ENCODE measurements around the gene CCND1.
A peak's percentile ranks its signal among the peaks of the same experiment; 100 is the strongest.
"Not testable (repeated sequence)": the region's sequence is repeated elsewhere in the genome, so short reads cannot be mapped to it uniquely, and the experiment has no call there.

CCND1 gene

GRCh38 chr11:69666752-69667536, 26.0 kb downstream of the CCND1 start:
- no peak for DNase-seq (ENCODE audit: low spot score)

GRCh38 chr11:69667619-69668604, 27.0 kb downstream of the CCND1 start:
- no peak for DNase-seq (ENCODE audit: low spot score)

GRCh38 chr11:69669486-69669885, 28.5 kb downstream of the CCND1 start:
- no peak for DNase-seq (ENCODE audit: low spot score)

GRCh38 chr11:69670158-69670845, 29.3 kb downstream of the CCND1 start:
- DNase-seq (ENCODE audit: low spot score), result peak; percentile 94

- no peak for DNase-seq (ENCODE audit: low spot score)
These were observed 30.9 kb downstream of the CCND1 start for GRCh38 chr11:69671734-69672465.

- DNase-seq (ENCODE audit: low spot score), result no peak
These were observed 33.4 kb downstream of the CCND1 start for GRCh38 chr11:69674267-69674885.

- peak; percentile 96 for DNase-seq (ENCODE audit: low spot score)
These were observed 34.1 kb downstream of the CCND1 start, which contains the start of gene LTO1 for GRCh38 chr11:69674886-69675714. LTO1 (minus strand) TSS chr11:69675353; CDS start chr11:69675239, 114 bp downstream.

- no peak for DNase-seq (ENCODE audit: low spot score)
These were observed 36.8 kb downstream of the CCND1 start for GRCh38 chr11:69677749-69678148.

GRCh38 chr11:69680688-69681087, 39.7 kb downstream of the CCND1 start:
- no peak for DNase-seq (ENCODE audit: low spot score)

GRCh38 chr11:69682221-69682620, 41.3 kb downstream of the CCND1 start:
- no peak for DNase-seq (ENCODE audit: low spot score)

GRCh38 chr11:69682681-69683326, 41.8 kb downstream of the CCND1 start:
- no peak for DNase-seq (ENCODE audit: low spot score)

- DNase-seq (ENCODE audit: low spot score), result no peak
These were observed 42.9 kb downstream of the CCND1 start for GRCh38 chr11:69683764-69684333.

GRCh38 chr11:69684651-69685050, 43.7 kb downstream of the CCND1 start:
- no peak for DNase-seq (ENCODE audit: low spot score)

- no peak for DNase-seq (ENCODE audit: low spot score)
These were observed 44.4 kb downstream of the CCND1 start for GRCh38 chr11:69685348-69685747.

GRCh38 chr11:69686452-69686851, 45.5 kb downstream of the CCND1 start:
- no peak for DNase-seq (ENCODE audit: low spot score)

GRCh38 chr11:69686856-69687255, 45.9 kb downstream of the CCND1 start:
- no peak for DNase-seq (ENCODE audit: low spot score)

GRCh38 chr11:69687969-69688771, 47.2 kb downstream of the CCND1 start:
- DNase-seq (ENCODE audit: low spot score), result not testable (repeated sequence)
